Urinary bladder (tissue), 4 donors: Measurements from ENCODE around the gene APOH. TPM values are rescaled to one million over a fixed set of nuclear protein-coding genes. Genes with fewer than 3 reads are reported as not detected.
"Not testable (repeated sequence)": the region's sequence is repeated elsewhere in the genome, so short reads cannot be mapped to it uniquely, and the experiment has no call there.

Experiments used
- DNase-seq: peaks from one replicate; pipeline ENCODE4 v3.0.0-alpha.2; 2015; ENCODE audit errors: extremely low spot score
- H3K27ac ChIP-seq: one replicate; pipeline ENCODE4 v1.5.1; 2013; ENCODE audit warnings: low read depth, mild to moderate bottlenecking, moderate library complexity
- H3K36me3 ChIP-seq: one replicate; pipeline ENCODE4 v1.6.1; 2013; ENCODE audit warnings: mild to moderate bottlenecking, moderate library complexity; ENCODE audit not compliant: insufficient read depth
- H3K4me1 ChIP-seq: one replicate; pipeline ENCODE4 v1.6.1; 2013; ENCODE audit warnings: mild to moderate bottlenecking, moderate library complexity; ENCODE audit not compliant: insufficient read depth
- H3K4me3 ChIP-seq: one replicate; pipeline ENCODE4 v1.5.1; 2013; ENCODE audit warnings: low read depth, low read length
- WGBS: extraction: QIAGEN DNeasy Blood & Tissue Kit; methylation state at CpG from one replicate; pipeline ENCODE4 v1.1.7; 2013; 5-methylcytosine and 5-hydroxymethylcytosine counted together
- polyA plus RNA-seq: library from polyadenylated mRNA; stranded (reverse); fragments of 200-250 nt; gene quantifications from one replicate; pipeline ENCODE4 v1.2.3, GENCODE V29; 2013
- total RNA-seq: library from RNA; depleted of rRNA; stranded (reverse); fragments of >200 nt; gene quantifications from one replicate; pipeline ENCODE4 v1.2.3, GENCODE V29; 2014
- donor health status: healthy with polysubstance abuse.
- donor health status: healthy.

Gene APOH
- total and polyA plus RNA-seq, 2 donors, result 3.3 TPM; not detected in 1

DNA sequence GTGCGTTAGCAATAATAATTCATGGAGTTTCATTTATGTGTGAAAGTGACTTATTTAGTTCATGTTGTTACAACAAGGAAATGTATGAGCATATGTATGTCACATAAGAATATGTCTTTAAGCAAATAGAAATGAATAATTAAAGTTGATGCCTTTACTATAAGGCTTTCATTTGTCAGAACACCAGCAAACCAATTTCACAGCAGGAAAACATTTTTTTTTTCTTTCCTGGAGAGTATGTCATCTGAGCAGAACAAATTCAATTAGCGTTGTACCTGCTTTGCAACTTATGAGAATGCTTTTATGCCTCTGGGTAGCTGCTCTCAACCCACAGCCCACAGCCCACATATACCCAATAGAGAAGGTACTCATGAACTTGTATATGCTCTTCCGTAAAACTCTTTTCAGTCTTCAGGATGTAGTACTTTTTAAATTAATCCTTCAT lies 26.3 kb upstream of the APOH start:
- Histone ChIP-seq H3K36me3 (no peaks in the 10 kb centered on the region), H3K27ac (no peak overlapping the region), H3K4me3 (no peak overlapping the region), H3K4me1 (no peaks in the 10 kb centered on the region)
- WGBS, result 74% methylated on average over 3 of the region's 3 CpGs
- DNase-seq, result no peak

DNA sequence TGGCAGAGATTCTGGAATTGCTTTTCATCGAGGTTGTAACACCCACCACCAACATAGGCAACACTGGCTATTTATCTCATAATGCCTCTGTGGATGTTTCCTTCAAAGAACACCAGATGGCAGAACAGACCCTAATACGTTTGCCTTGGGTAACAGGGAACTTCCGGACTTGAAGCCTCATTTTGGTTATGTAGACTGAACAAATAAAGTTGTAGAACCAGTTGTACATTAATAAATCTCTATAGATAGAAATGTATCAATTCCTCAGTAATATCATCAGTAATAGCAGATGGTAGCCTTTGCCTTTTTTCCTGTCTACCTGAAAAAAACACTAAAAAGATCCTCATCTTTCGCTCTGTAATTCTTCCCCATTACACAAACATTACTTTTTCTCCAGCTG lies 25.9 kb upstream of the APOH start:
- WGBS, result 24% methylated on average over 4 of the region's 4 CpGs
- Histone ChIP-seq H3K27ac (no peak overlapping the region), H3K4me1 (no peaks in the 10 kb centered on the region), H3K4me3 (no peak overlapping the region), H3K36me3 (no peaks in the 10 kb centered on the region)
- DNase-seq, result peak; percentile 56

DNA sequence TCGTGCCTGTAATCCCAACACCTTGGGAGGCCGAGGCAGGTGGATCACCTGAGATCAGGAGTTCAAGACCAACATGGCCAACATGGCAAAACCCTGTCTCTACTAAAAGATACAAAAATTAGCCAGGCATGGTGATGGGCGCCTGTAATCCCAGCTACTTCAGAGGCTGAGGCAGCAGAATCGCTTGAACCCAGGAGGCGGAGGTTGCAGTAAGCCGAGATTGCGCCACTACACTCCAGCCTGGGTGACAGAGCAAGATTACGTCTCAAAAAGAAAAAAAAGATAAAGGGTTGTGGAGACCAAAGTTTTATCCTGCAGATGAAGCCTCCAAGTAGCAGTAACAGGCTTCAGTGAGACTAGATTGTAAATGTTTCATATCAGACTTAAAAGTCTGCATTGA lies 24.2 kb upstream of the APOH start:
- 89% methylated on average over 8 of the region's 8 CpGs for WGBS

DNA sequence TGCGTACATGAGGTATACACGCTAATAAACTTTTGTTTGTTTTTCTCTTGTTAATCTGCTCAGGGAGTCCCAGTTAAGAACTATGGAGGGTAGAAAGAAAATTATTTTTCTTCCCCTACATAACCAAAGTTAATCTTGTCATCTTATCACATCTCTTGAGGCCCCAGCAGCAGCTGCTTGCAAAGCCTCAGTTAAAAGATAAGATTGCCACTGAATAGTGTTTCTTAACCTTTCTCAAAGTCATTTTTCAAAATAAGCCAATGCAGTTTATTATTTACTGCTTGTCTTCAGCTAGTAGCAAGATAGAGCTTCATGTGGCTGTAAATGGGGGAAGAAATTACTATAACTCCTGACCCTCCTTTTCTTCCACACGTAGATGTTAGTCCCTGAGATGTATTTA lies 21.5 kb upstream of the APOH start:
- H3K4me1 ChIP-seq, result no peaks in the 10 kb centered on the region
- no peaks in the 10 kb centered on the region for H3K36me3 ChIP-seq
- no peak overlapping the region for H3K27ac ChIP-seq
- DNase-seq, result no peak
- no peak overlapping the region for H3K4me3 ChIP-seq
- 79% methylated on average over 3 of the region's 3 CpGs for WGBS

More for the DNA sequence above, 24.2 kb upstream of the APOH start:
- not testable (repeated sequence) for H3K4me3 ChIP-seq, H3K36me3 ChIP-seq, H3K27ac ChIP-seq, H3K4me1 ChIP-seq, DNase-seq

DNA sequence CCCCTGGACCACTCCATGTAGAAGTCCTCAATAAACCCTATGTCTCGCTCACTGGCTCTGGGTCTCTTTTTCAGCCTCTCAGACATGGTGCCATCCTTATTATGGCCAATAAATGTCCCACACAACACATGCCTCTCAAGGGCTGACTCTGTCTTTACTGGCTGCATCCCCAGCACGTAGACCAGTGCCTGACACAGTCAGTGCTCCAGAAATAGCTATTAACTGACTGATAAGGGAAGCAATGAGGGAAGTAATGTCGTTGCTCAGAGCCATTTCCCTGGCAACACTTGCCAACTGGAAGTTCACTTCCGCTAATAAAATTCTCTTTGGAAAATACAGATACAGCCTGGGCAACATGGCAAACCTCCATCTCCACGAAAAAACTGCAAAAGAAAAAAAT lies 19.1 kb upstream of the APOH start:
- H3K4me3 ChIP-seq, result no peak overlapping the region
- no peaks in the 10 kb centered on the region for H3K36me3 ChIP-seq
- no peaks in the 10 kb centered on the region for H3K4me1 ChIP-seq
- no peak overlapping the region for H3K27ac ChIP-seq
- 54% methylated on average over 5 of the region's 5 CpGs for WGBS
- no peak for DNase-seq

DNA sequence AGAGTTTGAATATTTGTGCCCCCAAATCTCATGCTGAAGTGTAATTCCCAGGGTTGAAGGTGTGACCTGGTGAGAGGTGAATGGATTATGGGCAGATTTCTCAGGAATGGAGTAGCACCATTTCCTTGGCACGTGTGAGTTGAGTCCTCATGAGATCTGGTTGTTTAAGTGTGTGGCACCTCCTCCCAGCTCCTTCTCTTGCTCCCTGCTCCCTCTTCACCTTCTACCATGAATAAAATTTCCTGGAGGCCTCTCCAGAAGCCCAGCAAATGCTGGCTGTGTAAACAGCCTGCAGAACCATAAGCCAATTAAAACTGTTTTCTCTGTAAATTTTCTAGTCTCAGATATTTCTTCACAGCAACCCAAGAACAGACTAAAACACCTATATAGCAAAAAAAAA lies 12.6 kb upstream of the APOH start:
- H3K4me1 ChIP-seq, result no peaks in the 10 kb centered on the region
- WGBS, result 57% methylated on average over 1 of the region's 1 CpG
- no peak overlapping the region for H3K4me3 ChIP-seq
- no peak for DNase-seq
- H3K36me3 ChIP-seq, result no peaks in the 10 kb centered on the region
- no peak overlapping the region for H3K27ac ChIP-seq

DNA sequence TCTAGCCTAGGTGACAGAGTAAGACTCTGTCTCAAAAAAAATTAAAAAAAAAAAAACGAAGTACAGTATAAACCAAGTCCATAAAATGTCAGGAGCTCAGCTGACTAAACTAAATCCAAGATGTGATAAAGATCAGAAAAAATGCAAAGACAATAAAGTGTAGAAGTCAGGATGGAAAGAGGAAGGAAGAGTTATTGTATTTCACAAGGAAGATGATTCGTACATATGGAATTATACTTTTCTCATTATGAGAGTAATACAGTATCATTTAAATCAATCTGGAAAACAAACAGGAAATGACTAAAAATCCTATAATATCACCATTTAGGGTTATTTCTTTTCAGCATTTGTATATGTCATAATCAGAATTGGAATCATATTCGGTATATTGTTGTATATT lies 11.4 kb upstream of the APOH start:
- Histone ChIP-seq H3K4me1 (no peaks in the 10 kb centered on the region), H3K4me3 (no peak overlapping the region), H3K36me3 (no peaks in the 10 kb centered on the region), H3K27ac (no peak overlapping the region)
- DNase-seq, result no peak
- WGBS, result 41% methylated on average over 3 of the region's 3 CpGs

DNA sequence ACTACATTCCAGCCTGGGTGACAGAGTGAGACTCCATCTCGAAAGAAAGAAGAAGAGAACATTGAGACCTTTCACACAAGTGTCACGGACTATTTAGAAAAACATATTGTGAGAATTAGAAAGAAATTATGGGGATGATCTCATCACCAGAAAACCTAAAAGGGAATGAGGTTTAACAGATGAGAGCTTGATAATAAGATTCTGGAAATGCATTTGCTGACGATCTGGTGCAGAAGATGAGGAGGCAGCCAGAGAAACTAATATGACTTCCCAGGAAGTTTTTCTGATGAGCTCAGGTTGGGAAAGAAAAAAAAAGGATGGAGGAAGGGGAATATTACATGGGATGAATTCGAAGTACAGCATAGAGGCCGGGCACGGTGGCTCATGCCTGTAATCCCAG lies 10.8 kb upstream of the APOH start:
- Histone ChIP-seq H3K4me3 (no peak overlapping the region), H3K36me3 (no peaks in the 10 kb centered on the region), H3K4me1 (no peaks in the 10 kb centered on the region), H3K27ac (no peak overlapping the region)
- WGBS, result 91% methylated on average over 6 of the region's 6 CpGs
- no peak for DNase-seq

DNA sequence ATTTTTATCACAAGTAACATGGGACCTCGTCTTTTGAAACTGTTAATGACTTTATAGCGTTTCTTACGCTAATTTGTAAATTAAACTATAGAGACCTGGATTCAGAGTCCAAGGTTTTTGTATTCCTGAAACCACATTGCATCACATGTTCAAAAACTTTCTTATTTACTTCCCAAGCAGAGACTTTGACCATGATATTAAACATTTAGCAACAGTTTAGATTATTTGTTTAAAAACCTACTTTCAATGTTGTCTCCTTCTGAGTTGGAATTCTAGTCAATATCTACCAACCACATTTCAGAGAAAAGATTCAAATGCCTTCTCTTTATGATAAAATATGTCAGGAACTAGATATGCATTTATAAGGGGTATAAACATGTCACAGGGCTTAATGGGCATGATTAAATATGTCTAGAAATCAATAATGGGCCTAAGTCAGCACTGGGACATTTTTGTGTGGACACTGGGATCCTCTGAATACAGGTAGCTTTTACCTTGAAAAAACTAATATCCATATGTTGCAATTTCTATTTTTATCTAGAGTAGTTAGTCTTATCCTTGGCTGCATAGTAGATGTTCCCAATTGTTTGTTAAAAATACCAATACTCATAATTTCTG lies 6.3 kb upstream of the APOH start:
- 96% methylated on average over 3 of the region's 3 CpGs for whole genome bisulfite sequencing
- H3K27ac ChIP-seq, result no peak overlapping the region
- H3K36me3 ChIP-seq, result no peaks in the 10 kb centered on the region
- H3K4me1 ChIP-seq, result no peaks in the 10 kb centered on the region
- no peak for DNase-seq
- no peak overlapping the region for H3K4me3 ChIP-seq

DNA sequence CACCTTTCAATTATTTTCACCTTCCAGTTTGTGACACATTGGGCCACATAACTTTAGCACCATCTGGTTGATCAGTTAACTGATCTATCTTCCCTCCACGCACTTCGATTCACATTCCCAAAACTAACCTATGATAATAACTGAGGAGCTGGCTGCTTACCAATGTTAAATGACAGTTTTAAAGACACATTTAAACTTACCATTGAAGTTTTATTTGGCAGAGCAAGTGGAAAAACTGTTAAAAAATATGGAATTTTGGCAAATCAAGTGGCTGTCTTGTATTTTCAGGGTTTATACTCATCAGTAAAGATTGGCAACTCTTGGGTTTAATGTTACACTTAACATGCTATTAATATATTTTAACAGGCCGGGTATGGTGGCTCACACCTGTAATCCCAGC lies 5.4 kb upstream of the APOH start:
- Histone ChIP-seq H3K27ac (no peak overlapping the region), H3K4me3 (no peak overlapping the region), H3K4me1 (no peaks in the 10 kb centered on the region), H3K36me3 (no peaks in the 10 kb centered on the region)
- DNase-seq, result no peak
- WGBS, result 86% methylated on average over 3 of the region's 3 CpGs

DNA sequence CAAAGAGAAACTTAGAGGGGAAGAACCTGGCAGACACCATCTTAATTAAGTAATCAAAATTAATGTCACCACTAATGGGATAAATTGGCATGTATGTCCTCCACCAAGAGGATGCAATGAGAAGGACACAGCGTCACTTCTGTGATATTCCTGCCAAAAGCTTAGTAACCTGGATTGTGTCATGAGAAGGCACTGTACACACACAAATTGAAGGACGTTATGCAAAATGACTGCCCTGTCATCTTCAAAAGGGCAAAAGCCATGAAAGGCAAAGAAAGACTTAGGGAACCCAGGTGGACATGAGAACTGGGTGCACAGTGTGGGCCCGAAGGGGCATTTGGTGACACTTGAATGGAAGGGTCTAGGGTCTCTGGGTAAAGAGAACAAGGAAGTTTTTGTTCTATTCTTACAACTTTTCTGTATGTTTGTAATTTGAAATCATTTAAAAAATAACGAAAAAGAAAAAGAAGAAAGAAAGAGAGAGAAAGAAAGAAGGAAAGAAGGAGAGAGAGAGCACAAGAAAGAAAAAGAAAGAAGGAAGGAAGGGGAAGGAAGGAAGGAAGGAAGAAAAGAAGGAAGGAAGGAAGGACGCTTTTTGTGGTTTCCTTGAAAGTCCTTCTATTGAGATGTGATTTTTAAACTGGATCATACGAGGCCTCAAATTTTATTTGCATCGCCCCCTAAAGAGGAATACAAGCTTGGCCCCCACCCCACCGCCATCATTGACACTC lies 4.0 kb upstream of the APOH start:
- Histone ChIP-seq H3K4me3 (no peak overlapping the region), H3K36me3 (no peaks in the 10 kb centered on the region), H3K27ac (no peak overlapping the region), H3K4me1 (no peaks in the 10 kb centered on the region)
- DNase-seq, result no peak
- WGBS, result 78% methylated on average over 8 of the region's 8 CpGs

DNA sequence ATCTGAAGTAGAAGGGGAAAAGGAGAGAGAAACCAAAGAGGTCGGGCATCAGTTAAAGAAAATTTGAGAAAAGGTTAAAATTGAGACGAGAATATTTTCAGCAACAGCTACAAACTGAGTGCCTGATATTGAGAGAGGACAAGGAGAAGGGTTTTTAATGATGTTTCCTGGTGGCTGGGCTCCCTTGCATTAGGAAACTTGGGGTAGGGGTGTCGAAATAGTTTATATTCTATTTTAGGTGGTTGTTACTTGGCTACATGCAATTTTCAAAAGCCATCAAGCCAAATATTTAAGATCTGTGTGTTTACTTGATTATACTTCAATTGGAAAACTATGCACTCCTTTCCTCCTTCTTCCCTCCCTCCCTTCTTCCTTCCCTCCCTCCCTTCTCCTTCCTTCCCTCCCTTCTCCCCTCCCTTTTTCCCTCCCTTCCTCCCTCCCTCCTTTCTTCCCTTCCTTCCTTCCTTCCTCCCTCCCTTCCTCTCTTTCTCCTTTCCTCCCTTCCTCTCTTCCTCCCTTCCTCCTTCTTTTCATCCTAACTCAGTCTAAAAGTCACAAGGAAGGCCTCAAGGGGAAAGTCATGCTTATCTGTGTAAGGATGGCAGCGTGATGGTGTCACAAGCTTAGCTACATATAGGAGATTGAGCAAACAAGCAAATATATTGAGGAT lies 1.8 kb upstream of the APOH start:
- no peaks in the 10 kb centered on the region for H3K4me1 ChIP-seq
- no peak overlapping the region for H3K4me3 ChIP-seq
- H3K36me3 ChIP-seq, result no peaks in the 10 kb centered on the region
- no peak for DNase-seq
- no peak overlapping the region for H3K27ac ChIP-seq
- WGBS, result 80% methylated on average over 4 of the region's 4 CpGs

DNA sequence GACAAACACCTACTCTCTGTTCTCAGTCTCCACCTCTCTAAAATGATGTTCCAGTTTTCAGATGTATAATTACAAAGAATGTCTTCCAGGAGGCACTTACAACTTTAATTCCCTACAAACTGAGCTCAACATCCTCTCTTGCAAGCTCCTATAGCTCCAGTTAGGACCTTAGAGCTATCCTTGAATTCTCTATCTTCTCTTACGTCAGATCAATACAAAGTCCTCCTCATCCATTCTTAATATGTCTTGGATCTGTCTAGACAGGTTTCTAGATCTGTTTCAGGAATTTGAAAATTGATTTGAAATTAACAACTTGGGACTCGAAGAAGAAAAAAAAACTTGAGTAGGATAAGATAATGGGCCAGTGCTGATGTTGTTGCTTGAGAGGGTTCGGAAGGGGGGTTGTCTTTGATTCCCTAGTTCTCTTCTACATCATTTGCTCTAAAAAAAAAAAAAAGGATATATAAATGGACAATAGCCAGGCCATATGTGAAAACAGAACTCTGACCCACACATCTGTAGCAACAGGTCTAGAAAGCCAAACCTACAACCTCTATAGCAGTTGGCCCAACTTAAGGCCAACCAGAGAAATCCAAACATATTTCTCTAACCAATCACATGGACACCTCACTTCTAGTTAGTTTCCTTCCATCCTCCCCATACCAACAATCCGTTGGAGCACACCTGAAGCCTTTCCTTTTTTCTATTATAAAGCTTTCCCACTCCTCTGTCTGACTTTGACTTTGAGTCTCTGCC lies 746 bp upstream of the APOH start:
- Histone ChIP-seq H3K36me3 (no peaks in the 10 kb centered on the region), H3K4me1 (no peaks in the 10 kb centered on the region), H3K27ac (no peak overlapping the region), H3K4me3 (no peak overlapping the region)
- WGBS, result 85% methylated on average over 4 of the region's 4 CpGs
- DNase-seq, result no peak
